Activated CD4-positive, alpha-beta T cell treated with anti-CD3 and anti-CD28 coated beads, Interleukin-2, amount 50 U/mL, for 48 hours (primary cell): ENCODE results near the gene MICAL3.
"Not testable (repeated sequence)": the region's sequence is repeated elsewhere in the genome, so short reads cannot be mapped to it uniquely, and the experiment has no call there.

Experiments
- DNase-seq, 2 experiments: peaks; one replicate each; pipeline ENCODE4 v3.0.0-alpha.2; 2020

MICAL3 gene

GRCh38 chr22:17949642-17950473 lies 74.5 kb downstream of the MICAL3 start:
- no peak for DNase-seq

GRCh38 chr22:17948101-17948500 lies 76.3 kb downstream of the MICAL3 start:
- no peak for DNase-seq

- DNase-seq: no peak
Observed at GRCh38 chr22:17946662-17947367, 77.5 kb downstream of the MICAL3 start.

- DNase-seq: no peak
Observed at GRCh38 chr22:17945888-17946648, 78.3 kb downstream of the MICAL3 start.

- no peak for DNase-seq
Observed at GRCh38 chr22:17945156-17945887, 79.0 kb downstream of the MICAL3 start.

- DNase-seq: no peak
Observed at GRCh38 chr22:17944256-17944655, 80.1 kb downstream of the MICAL3 start.

GRCh38 chr22:17943533-17944249 lies 80.7 kb downstream of the MICAL3 start:
- no peak for DNase-seq

GRCh38 chr22:17942721-17943120 lies 81.6 kb downstream of the MICAL3 start:
- DNase-seq: no peak

- DNase-seq: no peak
Observed at GRCh38 chr22:17941471-17942406, 82.6 kb downstream of the MICAL3 start.

GRCh38 chr22:17939579-17939978 lies 84.8 kb downstream of the MICAL3 start:
- no peak for DNase-seq

GRCh38 chr22:17939011-17939410 lies 85.3 kb downstream of the MICAL3 start:
- no peak for DNase-seq

GRCh38 chr22:17938484-17938924 lies 85.9 kb downstream of the MICAL3 start:
- no peak for DNase-seq

GRCh38 chr22:17932457-17932856 lies 91.9 kb downstream of the MICAL3 start:
- not testable (repeated sequence) for DNase-seq

- no peak for DNase-seq
Observed at GRCh38 chr22:17931400-17931825, 92.9 kb downstream of the MICAL3 start.

GRCh38 chr22:17930455-17931313 lies 93.7 kb downstream of the MICAL3 start:
- DNase-seq: no peak

GRCh38 chr22:17929909-17930308 lies 94.5 kb downstream of the MICAL3 start:
- DNase-seq: no peak

GRCh38 chr22:17928391-17928790 lies 96.0 kb downstream of the MICAL3 start:
- DNase-seq: no peak

- no peak for DNase-seq
Observed at GRCh38 chr22:17927062-17927461, 97.3 kb downstream of the MICAL3 start.

GRCh38 chr22:17926516-17926915 lies 97.8 kb downstream of the MICAL3 start:
- DNase-seq: no peak

- no peak for DNase-seq
Observed at GRCh38 chr22:17925431-17925841, 98.9 kb downstream of the MICAL3 start.
